K562 (cell line): ENCODE data around the gene PRMT5. TPM values are rescaled to one million over a fixed set of nuclear protein-coding genes. Genes with fewer than 3 reads are reported as not detected.

Experiments
- AFF4 ChIP-seq: sonication (generic); formaldehyde crosslinking; IDR thresholded peaks from 2 replicates; pipeline ENCODE4 v1.8.0; 2023; ENCODE audit warnings: mild to moderate bottlenecking, missing genetic modification reagents
- ELK1 ChIP-seq: sonication (generic); formaldehyde crosslinking; IDR thresholded peaks from 2 replicates; pipeline ENCODE4 v1.8.1; 2022; ENCODE audit warnings: missing genetic modification reagents
- FOXP1 ChIP-seq: sonication (generic); formaldehyde crosslinking; IDR thresholded peaks from 2 replicates; pipeline ENCODE4 v1.8.0; 2022; ENCODE audit warnings: mild to moderate bottlenecking, missing genetic modification reagents
- HDAC1 ChIP-seq, 2 experiments: fragments of 450-650 bp; IDR thresholded peaks; 2 replicates each; pipeline ENCODE4 v1.6.1; 2016 to 2017; ENCODE audit warnings: inconsistent platforms in 1 of 2, mild to moderate bottlenecking in 1 of 2, moderate library complexity in 1 of 2
- HDAC3 ChIP-seq: fragments of 450-650 bp; IDR thresholded peaks from 2 replicates; pipeline ENCODE4 v1.6.1; 2018; ENCODE audit warnings: borderline replicate concordance, mild to moderate bottlenecking, moderate library complexity; ENCODE audit not compliant: partially characterized antibody
- MBD2 ChIP-seq: sonication (generic); IDR thresholded peaks from 2 replicates; pipeline ENCODE4 v1.6.1; 2016; ENCODE audit warnings: low read depth, borderline replicate concordance
- RFX7 ChIP-seq: fragments of 250-450 bp; sonication (Bioruptor Pico); IDR thresholded peaks from 2 replicates; pipeline ENCODE4 v1.5.1; 2021; ENCODE audit warnings: mild to moderate bottlenecking
- TBL1XR1 ChIP-seq, 2 experiments: IDR thresholded peaks; 2 replicates each; pipeline ENCODE4 v1.6.1; 2012; ENCODE audit warnings: improper control_type of control experiment in 2 of 2, low read length in 2 of 2, mild to moderate bottlenecking in 1 of 2
- ZBTB40 ChIP-seq, 2 experiments: fragments of 450-650 bp in 1 of 2; sonication (generic) in 1 of 2; formaldehyde crosslinking in 1 of 2; IDR thresholded peaks; 2 replicates each; pipeline versions ENCODE4 v1.7.1 to v1.9.0; 2016 to 2022; ENCODE audit warnings: inconsistent platforms in 1 of 2, mild to moderate bottlenecking in 1 of 2, missing genetic modification reagents in 1 of 2
- ZEB2 ChIP-seq: fragments of 450-650 bp; IDR thresholded peaks from 2 replicates; pipeline ENCODE4 v1.6.1; 2016
- ZNF23 ChIP-seq: fragments of 250-450 bp; sonication (Bioruptor Pico); IDR thresholded peaks from 2 replicates; pipeline ENCODE4 v1.4.0; 2020; ENCODE audit warnings: mild to moderate bottlenecking
- ZNF707 ChIP-seq: fragments of 250-450 bp; sonication (Bioruptor Pico); conservative IDR thresholded peaks from 2 replicates; pipeline ENCODE4 v1.8.0; 2022; ENCODE audit warnings: inconsistent platforms, mild to moderate bottlenecking, moderate library complexity
- polyA plus RNA-seq, 8 experiments: library from polyadenylated mRNA; depleted of rRNA in 4 of 8; stranded (reverse) in 5 of 8; unstranded in 3 of 8; fragments of >200 nt; fragmentation: Nextera tagmentation in 2 of 8; fragmentation: Illumina TruSeq in 1 of 8; extraction: Ambion mirVana in 2 of 8; extraction: Trizol in 1 of 8; gene quantifications; 2 replicates each; pipeline versions ENCODE4 v1.2.1 to v1.2.3, GENCODE V29; 2011 to 2014; ENCODE audit warnings: inconsistent platforms in 1 of 8, missing spikeins in 1 of 8
- total RNA-seq, 7 experiments: library from RNA; depleted of rRNA in 6 of 7; stranded (reverse); fragments of >200 nt in 6 of 7; fragmentation: Illumina TruSeq in 2 of 7; extraction: Trizol in 2 of 7; gene quantifications; 2 replicates each; pipeline versions ENCODE4 v1.2.1 to v1.2.3, GENCODE V29; 2011 to 2021; ENCODE audit warnings: low replicate concordance in 1 of 7

The PRMT5 gene
- total and polyA plus RNA-seq, 9 of the 15 experiments (the other 6 are each of a cell fraction or from before 2014, with no cell fraction given), result 114 to 552 (median 222) TPM

- TF ChIP-seq AFF4, result peak; percentile 64; the same call in 1 of the 2 replicates
- no peak for TF ChIP-seq HDAC3
- peak; percentile 92 for TF ChIP-seq ZBTB40 (IDR thresholded peaks at IDR 0.05)
- TF ChIP-seq ZBTB40 (CRISPR knock-in tag; IDR thresholded peaks at IDR 0.05), result no peak
- no peak for TF ChIP-seq RFX7 (CRISPR knock-in tag)
- no peak for TF ChIP-seq ZNF707 (CRISPR knock-in tag)
- TF ChIP-seq FOXP1 (CRISPR knock-in tag), result peak; percentile 47; the same call in 1 of the 2 replicates
- no peak for TF ChIP-seq ZNF23 (CRISPR knock-in tag)
- peak; percentile 91 for TF ChIP-seq MBD2
- TF ChIP-seq HDAC1 (IDR thresholded peaks at IDR 0.05), result peak; percentile 73 to 97; a peak in 3 of 4 replicates
- TF ChIP-seq ZEB2, result no peak
- no peak for TF ChIP-seq ELK1 (CRISPR knock-in tag)
- peak in 1 of 2 experiments; percentile 99; a peak in 3 of 4 replicates for TF ChIP-seq TBL1XR1 (IDR thresholded peaks at IDR 0.05; ENCODE audit: low read length in 2 of 2)
Measured at GRCh38 chr14:22929104-22929960, at the start of gene PRMT5 (continued).
